Erythroblast (primary cell): Measurements from ENCODE around the gene ANKH.

Source experiments
- GATA1 ChIP-seq: IDR thresholded peaks from 2 replicates; pipeline ENCODE4 v1.6.1; 2011; ENCODE audit warnings: low read depth, mild to moderate bottlenecking, control low read depth, low read length, moderate library complexity
- POLR2A ChIP-seq: IDR thresholded peaks from 2 replicates; pipeline ENCODE4 v1.6.1; 2011; ENCODE audit warnings: mild to moderate bottlenecking, low read length

- TF ChIP-seq POLR2A: no peak
- no peak for TF ChIP-seq GATA1
Measured at GRCh38 chr5:14881826-14882225, 10.2 kb upstream of the ANKH start.
